ENCODE data around the gene STAP1.

GRCh38 chr4:67546971-67547370 lies 11.6 kb upstream of the STAP1 start:
- TF ChIP-seq REST (IDR thresholded peaks at IDR 0.05) (no peak), CTCF (IDR thresholded peaks at IDR 0.05; ENCODE audit: low read depth, low read length, missing input control) (no peak), TAF1 (conservative IDR thresholded peaks at IDR 0.05) (no peak), YY1 (IDR thresholded peaks at IDR 0.05) (no peak), MAX (IDR thresholded peaks at IDR 0.05) (no peak), RAD21 (IDR thresholded peaks at IDR 0.05) (no peak), NR2F2 (IDR thresholded peaks at IDR 0.05) (no peak), RXRA (IDR thresholded peaks at IDR 0.05) (no peak), GABPA (IDR thresholded peaks at IDR 0.05 in 1 of 2, conservative IDR thresholded peaks at IDR 0.05 in 1 of 2) (no peak), ZBTB33 (IDR thresholded peaks at IDR 0.05) (no peak), ATF3 (IDR thresholded peaks at IDR 0.05) (no peak), SP1 (IDR thresholded peaks at IDR 0.05) (no peak), FOXA1 (IDR thresholded peaks at IDR 0.05) (no peak)
